Thyroid gland (tissue), 4 donors: Measurements from ENCODE around the gene IQSEC2.

ENCODE experiments used
- CTCF ChIP-seq, 6 experiments: fragments of 200-600 bp in 3 of 6; fragments of 450-650 bp in 3 of 6; sonication (generic) in 3 of 6; IDR thresholded peaks; one replicate each; pipeline ENCODE4 v1.5.1; 2016 to 2019; ENCODE audit warnings: antibody characterized with exemption in 6 of 6, mild to moderate bottlenecking in 2 of 6, inconsistent platforms in 1 of 6, moderate library complexity in 1 of 6
- POLR2A ChIP-seq, 2 donors: fragments of 450-650 bp; IDR thresholded peaks; one replicate each; pipeline ENCODE4 v1.6.1; 2017; ENCODE audit warnings: antibody characterized with exemption in 2 of 2, mild to moderate bottlenecking in 2 of 2, moderate library complexity in 1 of 2

- no peak for TF ChIP-seq POLR2A (IDR thresholded peaks at IDR 0.05)
- no peak for TF ChIP-seq CTCF (IDR thresholded peaks at IDR 0.05)
Measured at GRCh38 chrX:53262918-53263394, 18.4 kb downstream of the IQSEC2 start.
